Coronary artery (tissue), 2 donors: ENCODE results near the gene CHMP4A.
A peak's percentile ranks its signal among the peaks of the same experiment; 100 is the strongest.

Experiments
- DNase-seq: peaks from one replicate; pipeline ENCODE4 v3.0.0-alpha.2; 2017; ENCODE audit warnings: low spot score
- H3K27ac ChIP-seq, 2 donors: fragments of 200-600 bp; sonication (generic); one replicate each; pipeline ENCODE4 v1.5.1; 2016 to 2019
- H3K4me3 ChIP-seq: fragments of 200-600 bp; sonication (generic); 2 replicates; pipeline ENCODE4 v1.5.1; 2016; ENCODE audit warnings: mild to moderate bottlenecking, moderate library complexity
- TF ChIP-seq, protein P1 (sequence below): fragments of 200-600 bp; sonication (generic); IDR thresholded peaks from one replicate; pipeline ENCODE4 v1.5.1; 2019; ENCODE audit warnings: antibody characterized with exemption

The CHMP4A gene, protein sequence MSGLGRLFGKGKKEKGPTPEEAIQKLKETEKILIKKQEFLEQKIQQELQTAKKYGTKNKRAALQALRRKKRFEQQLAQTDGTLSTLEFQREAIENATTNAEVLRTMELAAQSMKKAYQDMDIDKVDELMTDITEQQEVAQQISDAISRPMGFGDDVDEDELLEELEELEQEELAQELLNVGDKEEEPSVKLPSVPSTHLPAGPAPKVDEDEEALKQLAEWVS

DNA sequence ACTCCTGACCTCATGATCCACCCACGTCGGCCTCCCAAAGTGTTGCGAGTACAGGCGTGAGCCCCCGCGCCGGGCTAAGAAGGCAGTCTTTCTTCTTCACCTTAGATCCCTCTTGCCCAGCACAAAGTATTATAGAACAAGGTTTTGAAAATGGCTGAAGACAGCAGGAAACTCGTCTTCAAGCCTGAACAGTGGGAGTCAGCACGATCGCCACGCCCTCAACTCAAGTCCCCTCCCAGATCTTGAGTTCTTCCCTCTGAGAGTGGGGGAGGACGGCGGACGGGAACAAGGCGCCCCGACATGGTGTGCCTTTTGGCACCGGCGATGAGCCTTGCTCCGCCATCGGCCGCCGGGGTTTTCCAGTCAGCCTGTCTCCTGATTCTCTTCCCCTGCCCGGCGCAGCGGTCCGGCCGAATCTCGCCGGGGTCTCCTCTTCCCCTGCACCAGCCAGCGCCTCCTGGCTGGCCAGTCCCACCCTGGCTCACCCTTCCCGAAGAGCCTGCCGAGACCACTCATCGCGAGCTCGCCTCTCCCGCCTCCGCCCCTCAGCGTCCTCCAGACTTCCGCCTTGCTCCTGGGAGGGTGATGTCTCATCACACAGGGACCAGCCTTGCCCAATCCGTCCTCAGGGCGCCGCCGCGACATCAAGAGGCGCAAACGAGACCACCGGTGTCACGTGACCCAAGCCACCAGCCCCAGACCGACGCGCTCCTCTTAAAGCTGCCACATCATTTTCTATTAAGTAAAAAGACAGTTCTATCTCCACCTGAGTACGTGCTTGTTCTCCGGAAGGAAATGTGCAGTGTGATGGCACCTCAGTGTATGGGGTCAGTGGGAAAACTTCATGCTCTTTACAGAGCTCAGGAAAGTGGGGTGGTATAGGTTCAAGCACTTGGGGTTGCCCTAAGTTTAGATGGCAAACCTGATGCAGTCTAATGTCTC lies at the start of gene CHMP4A:
Gene CHMP4A (minus strand): TSS at position 565 of the 942 bp plus-strand sequence. CDS start 49 bp downstream, at position 516.
- H3K27ac ChIP-seq: peak within 1 kb of the TSS; percentile 86 to 95
- peak; percentile 99 for DNase-seq
- H3K4me3 ChIP-seq: peak within 1 kb of the TSS; percentile 82
- TF ChIP-seq, protein P1, sequence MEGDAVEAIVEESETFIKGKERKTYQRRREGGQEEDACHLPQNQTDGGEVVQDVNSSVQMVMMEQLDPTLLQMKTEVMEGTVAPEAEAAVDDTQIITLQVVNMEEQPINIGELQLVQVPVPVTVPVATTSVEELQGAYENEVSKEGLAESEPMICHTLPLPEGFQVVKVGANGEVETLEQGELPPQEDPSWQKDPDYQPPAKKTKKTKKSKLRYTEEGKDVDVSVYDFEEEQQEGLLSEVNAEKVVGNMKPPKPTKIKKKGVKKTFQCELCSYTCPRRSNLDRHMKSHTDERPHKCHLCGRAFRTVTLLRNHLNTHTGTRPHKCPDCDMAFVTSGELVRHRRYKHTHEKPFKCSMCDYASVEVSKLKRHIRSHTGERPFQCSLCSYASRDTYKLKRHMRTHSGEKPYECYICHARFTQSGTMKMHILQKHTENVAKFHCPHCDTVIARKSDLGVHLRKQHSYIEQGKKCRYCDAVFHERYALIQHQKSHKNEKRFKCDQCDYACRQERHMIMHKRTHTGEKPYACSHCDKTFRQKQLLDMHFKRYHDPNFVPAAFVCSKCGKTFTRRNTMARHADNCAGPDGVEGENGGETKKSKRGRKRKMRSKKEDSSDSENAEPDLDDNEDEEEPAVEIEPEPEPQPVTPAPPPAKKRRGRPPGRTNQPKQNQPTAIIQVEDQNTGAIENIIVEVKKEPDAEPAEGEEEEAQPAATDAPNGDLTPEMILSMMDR: no peak

DNA sequence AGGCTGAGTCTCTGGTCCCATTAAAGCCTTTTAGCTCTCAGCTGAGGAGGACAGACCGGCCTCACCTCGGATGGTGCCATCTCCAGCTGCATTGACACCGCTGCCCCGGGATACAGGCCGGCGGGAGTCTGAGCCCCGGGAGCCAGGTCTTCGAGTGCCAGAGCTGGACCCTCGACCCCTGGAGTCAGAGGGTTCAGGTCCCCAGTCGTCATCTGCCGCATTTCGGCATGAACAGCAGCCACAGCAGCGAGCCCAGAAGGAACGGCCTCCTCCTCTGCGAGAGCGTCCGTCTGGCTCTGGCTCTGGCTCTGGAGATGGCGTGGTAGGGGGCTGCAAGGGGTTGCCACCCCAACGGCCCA lies 48.7 kb upstream of the CHMP4A start:
- Histone ChIP-seq H3K4me3 (no peak overlapping the region), H3K27ac (no peak overlapping the region)
- no peak for DNase-seq
- TF ChIP-seq, protein P1: no peak

DNA sequence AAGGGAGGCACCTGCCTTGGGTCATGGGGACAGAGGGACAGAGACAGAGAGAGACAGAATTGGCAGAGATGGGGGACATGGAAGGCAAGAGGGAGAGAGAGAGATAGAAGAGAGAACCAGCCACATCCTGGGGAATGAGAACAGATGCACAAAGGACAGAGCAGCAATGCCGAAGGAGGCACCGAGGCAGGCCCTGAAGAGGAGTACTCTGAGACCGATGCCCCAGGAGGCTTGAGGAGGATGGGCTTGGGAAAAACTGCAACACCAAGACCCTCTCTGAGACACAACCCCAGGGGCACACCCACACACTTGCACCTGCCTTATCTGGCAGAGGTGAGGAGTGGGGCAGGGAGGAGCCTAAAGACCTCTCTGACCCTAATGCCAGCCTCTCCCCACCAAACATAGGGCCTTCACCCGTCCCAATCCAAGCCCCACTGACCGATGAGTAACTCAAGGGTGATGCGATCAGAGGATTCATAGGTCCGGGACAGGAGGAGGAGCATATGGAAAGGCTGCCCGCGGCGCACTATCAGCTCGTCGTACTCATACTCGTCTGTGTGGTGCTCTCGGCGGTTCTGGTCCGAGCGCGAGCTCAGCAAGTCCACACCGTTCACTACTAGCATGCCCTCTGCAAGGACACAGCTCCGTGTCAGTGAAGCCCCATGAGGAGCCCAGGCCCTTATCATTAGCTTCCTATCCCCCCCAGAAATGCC lies 48.1 kb upstream of the CHMP4A start:
- H3K4me3 ChIP-seq: no peak overlapping the region
- H3K27ac ChIP-seq: no peak overlapping the region
- TF ChIP-seq, protein P1: no peak
- DNase-seq: no peak

DNA sequence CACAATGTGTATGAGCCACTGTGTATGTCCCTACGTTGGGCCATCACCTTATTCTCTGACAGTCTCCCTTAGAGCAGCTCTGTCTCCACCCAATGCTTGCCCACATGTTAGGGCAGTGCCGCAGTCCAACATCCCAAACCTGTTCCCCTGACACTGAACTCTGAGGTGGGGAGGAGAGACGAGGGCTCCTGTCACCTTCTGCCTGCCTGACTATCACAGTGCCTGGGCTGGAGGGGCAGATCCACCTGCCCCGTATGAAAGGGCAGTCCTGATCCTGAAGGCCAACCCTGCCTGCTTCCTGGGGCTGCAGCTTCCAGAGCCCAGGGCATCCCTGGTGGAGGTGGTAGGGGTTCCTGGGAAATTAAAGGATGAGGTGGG lies 47.5 kb upstream of the CHMP4A start:
- TF ChIP-seq, protein P1: no peak
- H3K4me3 ChIP-seq: no peak overlapping the region
- H3K27ac ChIP-seq: no peak overlapping the region
- DNase-seq: no peak

DNA sequence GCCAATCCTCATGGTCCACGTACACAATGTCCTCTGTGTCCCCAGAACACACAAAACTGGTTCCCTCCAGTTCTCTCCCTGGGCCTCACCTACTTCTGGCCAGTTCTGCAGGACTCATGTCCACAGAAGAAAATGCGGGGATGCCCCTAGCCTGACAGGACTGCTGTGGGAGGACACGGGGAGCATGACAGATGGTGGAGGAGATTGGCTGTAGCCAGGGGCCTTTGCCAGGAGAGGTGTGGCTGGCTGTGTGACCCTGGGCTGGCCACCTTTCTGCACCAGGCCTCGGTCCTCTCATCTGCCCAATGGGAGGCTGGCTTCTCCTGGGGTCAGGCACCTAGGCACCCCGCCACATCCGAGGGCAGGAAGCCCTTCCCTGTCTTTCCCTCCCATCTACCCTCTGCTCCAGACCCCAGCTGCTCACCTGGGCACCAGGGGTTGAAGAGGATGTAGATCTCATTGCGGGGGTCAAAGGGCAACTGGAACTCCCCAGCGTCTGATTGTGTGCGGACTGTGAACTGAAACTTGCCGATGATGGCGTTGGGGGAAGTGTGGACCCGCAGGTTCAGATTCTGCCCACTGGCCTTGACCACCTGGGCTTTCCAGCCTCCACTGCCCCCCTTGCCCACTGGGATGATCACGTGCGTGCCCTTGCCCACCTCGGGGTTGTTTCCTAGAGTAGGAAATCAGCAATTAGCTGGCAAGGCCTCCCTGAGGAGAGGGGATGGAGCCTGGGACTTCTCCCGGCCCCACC lies 46.9 kb upstream of the CHMP4A start:
- TF ChIP-seq, protein P1: no peak
- Histone ChIP-seq H3K27ac (peak overlapping the region in 1 of 2 donors; percentile 51), H3K4me3 (no peak overlapping the region)
- no peak for DNase-seq

DNA sequence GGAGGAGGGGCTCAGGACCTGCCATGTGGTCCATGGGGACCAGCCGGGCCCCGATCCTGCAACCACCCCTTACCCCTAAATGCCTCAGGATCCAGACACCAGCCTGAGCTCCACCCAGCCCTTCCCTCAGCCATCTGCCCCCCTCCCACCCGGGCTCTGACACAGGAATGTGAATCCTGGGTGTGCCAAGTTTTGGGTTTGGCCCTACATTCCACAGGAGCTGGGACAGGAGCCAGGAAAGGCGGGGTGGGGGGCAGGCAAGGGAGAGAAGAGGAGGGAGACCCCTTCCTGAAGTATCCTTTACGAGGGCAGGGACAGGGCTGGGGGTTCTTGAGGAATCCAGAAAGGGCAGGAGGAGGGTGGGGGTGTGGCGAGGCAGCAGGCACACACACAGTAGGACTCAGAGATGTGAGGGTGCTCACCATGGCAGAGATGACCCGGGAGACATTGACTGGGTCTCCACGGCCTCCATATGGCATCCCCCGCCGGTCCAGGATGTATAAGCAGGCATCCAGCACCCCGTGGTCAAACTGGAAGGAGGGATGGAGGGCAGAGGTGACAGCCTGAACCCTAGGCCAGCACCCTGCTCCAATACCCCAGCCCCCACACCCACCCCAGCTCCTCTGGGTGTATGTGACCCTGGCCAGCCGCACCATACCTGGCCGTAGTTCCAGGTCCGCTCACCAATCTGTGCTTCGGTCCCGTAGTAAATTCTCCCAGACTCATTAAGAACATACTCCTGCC lies 46.2 kb upstream of the CHMP4A start:
- TF ChIP-seq, protein P1: no peak
- no peak for DNase-seq
- peak overlapping the region in 1 of 2 donors; percentile 51 for H3K27ac ChIP-seq
- no peak overlapping the region for H3K4me3 ChIP-seq
